SK-N-SH (cell line): ENCODE data around the gene LRFN4. TPM values are rescaled to one million over a fixed set of nuclear protein-coding genes. Genes with fewer than 3 reads are reported as not detected.

Experiments
- CTCF ChIA-PET: fragments of 300-600, 350-600 bp; formaldehyde crosslinking; extraction: SDS; loops from one replicate; lab custom pipeline; 2021; lab: Yijun Ruan, JAX
- POLR2A ChIA-PET: fragments of 350-600 bp; sonication (Branson Sonifier 250); formaldehyde crosslinking; extraction: SDS; loops from one replicate; lab custom pipeline; 2020; ENCODE audit warnings: antibody characterized with exemption, inconsistent platforms; lab: Yijun Ruan, JAX
- DNase-seq: peaks from one replicate; pipeline ENCODE4 v3.0.0; 2012
- H2AFZ ChIP-seq: fragments of 200-600 bp; sonication (generic); 2 replicates; pipeline ENCODE4 v1.8.1; 2016; ENCODE audit warnings: antibody characterized with exemption, mild to moderate bottlenecking, low read depth
- H3F3A ChIP-seq: fragments of 200-600 bp; sonication (generic); replicated peaks from 2 replicates; pipeline ENCODE3; 2016; ENCODE audit warnings: antibody characterized with exemption, mild to moderate bottlenecking; ENCODE audit not compliant: insufficient read depth
- H3K27ac ChIP-seq, 2 experiments: fragments of 200-500 bp in 1 of 2; fragments of 200-600 bp in 1 of 2; sonication (Bioruptor generic) in 1 of 2; sonication (generic), shearing (Covaris generic) in 1 of 2; 2 replicates each; pipeline versions ENCODE4 v1.5.1 to v1.6.1; 2014 to 2016; ENCODE audit warnings: low read depth in 2 of 2, inconsistent platforms in 1 of 2, low read length in 1 of 2, mild to moderate bottlenecking in 1 of 2, mixed read lengths in 1 of 2
- H3K27me3 ChIP-seq: fragments of 200-600 bp; sonication (generic), shearing (Covaris generic); 2 replicates; pipeline ENCODE4 v1.6.1; 2016; ENCODE audit warnings: mixed run types; ENCODE audit not compliant: insufficient read depth
- H3K36me3 ChIP-seq, 2 experiments: fragments of 200-500 bp in 1 of 2; fragments of 200-600 bp in 1 of 2; sonication (Bioruptor generic) in 1 of 2; sonication (generic) in 1 of 2; replicated peaks in 1 of 2; 2 replicates each; pipeline versions ENCODE3 to v1.5.1; 2014 to 2016; ENCODE audit warnings: low read length in 1 of 2, mild to moderate bottlenecking in 1 of 2; ENCODE audit not compliant: insufficient read depth in 2 of 2, control insufficient read depth in 1 of 2
- H3K4me1 ChIP-seq, 2 experiments: fragments of 200-500 bp in 1 of 2; fragments of 200-600 bp in 1 of 2; sonication (Bioruptor generic) in 1 of 2; sonication (generic), shearing (Covaris generic) in 1 of 2; 2 replicates each; pipeline versions ENCODE4 v1.5.1 to v1.6.1; 2014 to 2016; ENCODE audit warnings: low read depth in 1 of 2, low read length in 1 of 2, mixed run types in 1 of 2; ENCODE audit not compliant: insufficient read depth in 2 of 2, control insufficient read depth in 1 of 2
- H3K4me2 ChIP-seq: fragments of 200-600 bp; sonication (generic), shearing (Covaris generic); 2 replicates; pipeline ENCODE4 v1.6.1; 2017; ENCODE audit warnings: mixed run types
- H3K4me3 ChIP-seq, 2 experiments: fragments of 200-500 bp in 1 of 2; fragments of 200-600 bp in 1 of 2; sonication (Bioruptor generic) in 1 of 2; sonication (generic), shearing (Covaris generic) in 1 of 2; 2 replicates each; pipeline versions ENCODE4 v1.5.1 to v1.8.1; 2014 to 2016; ENCODE audit warnings: low read depth in 2 of 2, inconsistent platforms in 1 of 2, low read length in 1 of 2, mild to moderate bottlenecking in 1 of 2, mixed read lengths in 1 of 2, moderate library complexity in 1 of 2
- H3K79me2 ChIP-seq: fragments of 200-600 bp; sonication (generic); 2 replicates; pipeline ENCODE4 v1.8.1; 2017; ENCODE audit warnings: mild to moderate bottlenecking; ENCODE audit not compliant: insufficient read depth
- H3K9ac ChIP-seq: fragments of 200-600 bp; sonication (generic); 2 replicates; pipeline ENCODE4 v1.6.1; 2017; ENCODE audit warnings: mixed run types
- H3K9me2 ChIP-seq: fragments of 200-600 bp; sonication (generic); 2 replicates; pipeline ENCODE4 v1.6.1; 2017; ENCODE audit warnings: mixed run types
- H3K9me3 ChIP-seq: fragments of 200-600 bp; sonication (generic); 2 replicates; pipeline ENCODE4 v1.6.1; 2017; ENCODE audit warnings: mixed run types, mild to moderate bottlenecking, moderate library complexity
- H4K20me1 ChIP-seq: fragments of 200-600 bp; sonication (generic); 2 replicates; pipeline ENCODE4 v1.6.1; 2017; ENCODE audit warnings: mild to moderate bottlenecking, mixed run types; ENCODE audit not compliant: insufficient read depth
- EP300 ChIP-seq, 2 experiments: IDR thresholded peaks; 2 replicates each; pipeline versions ENCODE4 v1.4.0 to v1.6.1; 2012; ENCODE audit warnings: borderline replicate concordance in 1 of 2, low read depth in 1 of 2, low read length in 1 of 2
- FOXJ3 ChIP-seq: sonication (generic); formaldehyde crosslinking; IDR thresholded peaks from 2 replicates; pipeline ENCODE4 v1.5.1; 2020; ENCODE audit warnings: mild to moderate bottlenecking, missing genetic modification reagents
- GABPA ChIP-seq: IDR thresholded peaks from 2 replicates; pipeline ENCODE4 v1.4.0; 2012; ENCODE audit warnings: low read depth, mild to moderate bottlenecking
- NFIC ChIP-seq: IDR thresholded peaks from 2 replicates; pipeline ENCODE4 v1.4.0; 2012; ENCODE audit warnings: borderline replicate concordance
- NRF1 ChIP-seq: IDR thresholded peaks from 2 replicates; pipeline ENCODE4 v1.6.1; 2012; ENCODE audit warnings: low read depth, mild to moderate bottlenecking, low read length
- POLR2AphosphoS5 ChIP-seq: IDR thresholded peaks from 2 replicates; pipeline ENCODE4 v1.6.1; 2012; ENCODE audit warnings: low read depth, low read length
- RCOR1 ChIP-seq: fragments of 150-350 bp; IDR thresholded peaks from 2 replicates; pipeline ENCODE4 v1.6.1; 2017; ENCODE audit warnings: antibody characterized with exemption, low read length
- RFX5 ChIP-seq: IDR thresholded peaks from 2 replicates; pipeline ENCODE4 v1.6.1; 2012; ENCODE audit warnings: mild to moderate bottlenecking, improper control_type of control experiment, low read length
- RXRA ChIP-seq: IDR thresholded peaks from 2 replicates; pipeline ENCODE4 v1.4.0; 2012; ENCODE audit warnings: low read depth, mild to moderate bottlenecking, borderline replicate concordance
- SIN3A ChIP-seq: IDR thresholded peaks from 2 replicates; pipeline ENCODE4 v1.6.1; 2012; ENCODE audit warnings: low read depth, mild to moderate bottlenecking, low read length, moderate library complexity, borderline replicate concordance
- SMC3 ChIP-seq: IDR thresholded peaks from 2 replicates; pipeline ENCODE4 v1.6.1; 2012; ENCODE audit warnings: low read depth, low read length, improper control_type of control experiment
- TCF12 ChIP-seq: IDR thresholded peaks from 2 replicates; pipeline ENCODE4 v1.4.0; 2012
- YY1 ChIP-seq: IDR thresholded peaks from 2 replicates; pipeline ENCODE4 v1.4.0; 2012; ENCODE audit warnings: low read depth, mild to moderate bottlenecking
- WGBS: methylation state at CpG from one replicate; pipeline ENCODE4 v1.1.6; 2017; ENCODE audit warnings: low lambda C conversion rate; 5-methylcytosine and 5-hydroxymethylcytosine counted together
- polyA plus RNA-seq, 3 experiments: library from polyadenylated mRNA; depleted of rRNA; stranded (reverse); fragments of >200 nt; gene quantifications; 2 replicates each; pipeline ENCODE4 v1.2.3, GENCODE V29; 2012
- TF ChIP-seq, protein P1 (sequence below): IDR thresholded peaks from 2 replicates; pipeline ENCODE4 v1.4.0; 2012; ENCODE audit warnings: low read depth, borderline replicate concordance
- TF ChIP-seq, protein P2 (sequence below): IDR thresholded peaks from 2 replicates; pipeline ENCODE4 v1.4.0; 2012; ENCODE audit warnings: low read depth
- TF ChIP-seq, protein P3 (sequence below): IDR thresholded peaks from 2 replicates; pipeline ENCODE4; 2012
- TF ChIP-seq, protein P4 (sequence below): fragments of 200-600 bp; sonication (generic); IDR thresholded peaks from 2 replicates; pipeline ENCODE4 v1.6.1; 2017; ENCODE audit warnings: antibody characterized with exemption, mild to moderate bottlenecking, moderate library complexity

Gene LRFN4
- polyA plus RNA-seq, 1 of the 3 experiments (the other 2 are of a cell fraction), result 15.9 TPM

GRCh38 chr11:66852466-66853241 is 4.2 kb upstream of the LRFN4 start (continued):
- TF ChIP-seq, protein P1, sequence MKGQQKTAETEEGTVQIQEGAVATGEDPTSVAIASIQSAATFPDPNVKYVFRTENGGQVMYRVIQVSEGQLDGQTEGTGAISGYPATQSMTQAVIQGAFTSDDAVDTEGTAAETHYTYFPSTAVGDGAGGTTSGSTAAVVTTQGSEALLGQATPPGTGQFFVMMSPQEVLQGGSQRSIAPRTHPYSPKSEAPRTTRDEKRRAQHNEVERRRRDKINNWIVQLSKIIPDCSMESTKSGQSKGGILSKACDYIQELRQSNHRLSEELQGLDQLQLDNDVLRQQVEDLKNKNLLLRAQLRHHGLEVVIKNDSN, result no peak
- TF ChIP-seq NRF1, result no peak
- TF ChIP-seq, protein P2, sequence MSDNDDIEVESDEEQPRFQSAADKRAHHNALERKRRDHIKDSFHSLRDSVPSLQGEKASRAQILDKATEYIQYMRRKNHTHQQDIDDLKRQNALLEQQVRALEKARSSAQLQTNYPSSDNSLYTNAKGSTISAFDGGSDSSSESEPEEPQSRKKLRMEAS, result no peak
- TF ChIP-seq RCOR1, result no peak
- TF ChIP-seq, all 33 proteins: peak for 0

DNA sequence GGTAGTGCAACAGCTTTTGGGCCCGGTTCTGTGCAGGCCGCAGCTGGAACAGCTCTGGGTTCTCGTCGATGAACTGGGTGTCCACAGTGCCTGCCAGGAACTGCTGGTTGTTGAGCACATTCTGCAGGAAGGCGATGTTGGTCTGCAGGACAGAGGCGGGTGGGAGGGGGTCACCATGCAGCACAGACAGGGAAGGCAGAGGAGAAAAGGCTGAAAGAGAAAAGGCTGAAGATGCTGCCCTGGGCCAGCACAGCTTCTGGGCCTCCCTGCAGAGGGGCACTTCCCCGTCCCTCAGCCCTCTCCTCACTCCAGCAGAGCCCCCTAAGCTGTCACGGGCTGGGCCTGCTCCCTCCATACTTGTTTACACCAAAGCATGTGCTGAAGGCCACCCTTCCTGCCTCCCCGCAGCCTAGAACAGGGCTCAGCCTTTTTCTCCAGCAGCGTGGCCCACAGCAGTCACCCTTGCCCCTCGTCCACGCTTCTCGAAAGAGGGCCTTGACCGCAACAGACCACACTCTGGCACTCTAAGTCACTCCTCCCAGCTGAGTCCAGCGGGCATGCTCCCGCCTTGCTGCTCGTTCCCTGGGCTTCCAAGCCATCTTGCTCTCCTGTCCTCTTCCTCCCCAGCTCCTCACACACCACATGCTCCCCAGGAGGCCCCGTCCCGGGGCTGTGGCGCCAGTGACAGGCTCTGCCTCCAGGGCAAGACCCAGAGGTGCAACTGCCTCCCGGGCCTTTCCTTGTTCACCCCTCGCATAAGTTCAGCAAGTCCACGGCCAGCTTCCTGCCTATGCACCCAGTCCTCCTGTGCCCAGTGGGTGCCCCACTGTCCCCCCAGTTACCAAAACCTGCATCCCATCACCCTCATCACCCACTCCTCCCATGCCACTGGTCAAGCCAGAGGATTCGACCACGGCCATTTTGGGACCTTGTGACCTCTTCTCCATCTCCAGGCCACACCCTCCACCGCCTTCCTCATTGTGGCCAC is 3.3 kb upstream of the LRFN4 start:
- Histone ChIP-seq H3K27me3 (no peaks in the 10 kb centered on the region), H2AFZ (no peak overlapping the region), H3K4me3 (no peak overlapping the region), H3K36me3 (peaks cover 0 to 7% of the 10 kb centered on the region in 2 experiments), H3K79me2 (peaks cover 10% of the 10 kb centered on the region), H3K27ac (no peak overlapping the region), H3K9ac (no peak overlapping the region), H3K9me3 (no peaks in the 10 kb centered on the region), H3K4me1 (peaks cover 0 to 10% of the 10 kb centered on the region in 2 experiments; a peak in 2 of 4 replicates), H3K9me2 (no peaks in the 10 kb centered on the region), H4K20me1 (no peaks in the 10 kb centered on the region), H3K4me2 (no peak overlapping the region), H3F3A (no peaks in the 10 kb centered on the region)
- ChIA-PET POLR2A (interaction anchor here (1.1 kb wide), 1 partner anchor 10 kb away, joined by 4 read pairs; the partner anchor contains the start of gene RCE1), CTCF (interaction anchor here (1.0 to 3.1 kb wide), 3 partner anchors 10 to 123 kb away, joined by 3 to 17 read pairs (median 4); partner anchors contain the start of gene RCE1)
- DNase-seq, result no peak
- 95% methylated on average over 23 of the region's 26 CpGs for WGBS
- TF ChIP-seq SIN3A (no peak), RFX5 (no peak), RXRA (no peak), EP300 (IDR thresholded peaks at IDR 0.05; ENCODE audit: borderline replicate concordance in 1 of 2, low read depth in 1 of 2, low read length in 1 of 2) (no peak), GABPA (no peak), FOXJ3 (no peak), SMC3 (no peak), YY1 (no peak), POLR2AphosphoS5 (no peak), TCF12 (no peak), NFIC (no peak)
- TF ChIP-seq, protein P3, sequence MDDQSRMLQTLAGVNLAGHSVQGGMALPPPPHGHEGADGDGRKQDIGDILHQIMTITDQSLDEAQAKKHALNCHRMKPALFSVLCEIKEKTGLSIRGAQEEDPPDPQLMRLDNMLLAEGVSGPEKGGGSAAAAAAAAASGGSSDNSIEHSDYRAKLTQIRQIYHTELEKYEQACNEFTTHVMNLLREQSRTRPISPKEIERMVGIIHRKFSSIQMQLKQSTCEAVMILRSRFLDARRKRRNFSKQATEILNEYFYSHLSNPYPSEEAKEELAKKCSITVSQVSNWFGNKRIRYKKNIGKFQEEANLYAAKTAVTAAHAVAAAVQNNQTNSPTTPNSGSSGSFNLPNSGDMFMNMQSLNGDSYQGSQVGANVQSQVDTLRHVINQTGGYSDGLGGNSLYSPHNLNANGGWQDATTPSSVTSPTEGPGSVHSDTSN, result no peak
- TF ChIP-seq, protein P4, sequence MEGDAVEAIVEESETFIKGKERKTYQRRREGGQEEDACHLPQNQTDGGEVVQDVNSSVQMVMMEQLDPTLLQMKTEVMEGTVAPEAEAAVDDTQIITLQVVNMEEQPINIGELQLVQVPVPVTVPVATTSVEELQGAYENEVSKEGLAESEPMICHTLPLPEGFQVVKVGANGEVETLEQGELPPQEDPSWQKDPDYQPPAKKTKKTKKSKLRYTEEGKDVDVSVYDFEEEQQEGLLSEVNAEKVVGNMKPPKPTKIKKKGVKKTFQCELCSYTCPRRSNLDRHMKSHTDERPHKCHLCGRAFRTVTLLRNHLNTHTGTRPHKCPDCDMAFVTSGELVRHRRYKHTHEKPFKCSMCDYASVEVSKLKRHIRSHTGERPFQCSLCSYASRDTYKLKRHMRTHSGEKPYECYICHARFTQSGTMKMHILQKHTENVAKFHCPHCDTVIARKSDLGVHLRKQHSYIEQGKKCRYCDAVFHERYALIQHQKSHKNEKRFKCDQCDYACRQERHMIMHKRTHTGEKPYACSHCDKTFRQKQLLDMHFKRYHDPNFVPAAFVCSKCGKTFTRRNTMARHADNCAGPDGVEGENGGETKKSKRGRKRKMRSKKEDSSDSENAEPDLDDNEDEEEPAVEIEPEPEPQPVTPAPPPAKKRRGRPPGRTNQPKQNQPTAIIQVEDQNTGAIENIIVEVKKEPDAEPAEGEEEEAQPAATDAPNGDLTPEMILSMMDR, result no peak
- TF ChIP-seq, all 33 proteins: peak for 0
